ENCODE measurements around the gene SEC23IP. TPM values are rescaled to one million over a fixed set of nuclear protein-coding genes. Genes with fewer than 3 reads are reported as not detected.
A peak's percentile ranks its signal among the peaks of the same experiment; 100 is the strongest.

SEC23IP gene
- total and polyA plus RNA-seq, 8 donors = 5.5 to 32.8 (median 18.5) TPM

DNA sequence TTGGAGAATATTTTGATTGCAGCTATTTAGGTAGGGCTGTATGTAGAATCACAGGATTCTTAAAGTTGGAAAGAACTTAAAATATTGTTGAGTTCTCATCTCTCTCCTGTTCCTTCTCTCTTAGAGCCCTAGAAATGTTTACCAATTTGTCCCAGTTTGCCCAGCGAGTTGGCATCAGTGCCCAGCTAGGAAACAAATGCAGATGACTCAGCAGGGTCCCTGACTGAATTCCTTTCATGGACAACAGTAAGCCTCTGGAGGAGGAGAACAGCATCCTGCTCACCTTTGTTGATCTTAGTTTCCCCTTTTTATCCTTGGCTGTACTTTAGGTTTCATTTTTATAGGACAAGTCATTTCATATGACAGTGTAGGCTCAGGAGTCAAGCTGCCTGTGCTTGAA is 89.3 kb downstream of the SEC23IP start:
- ATAC-seq (peak in 3 of 4 donors; percentile 32 to 51 (median 41)), DNase-seq (no peak), FAIRE-seq (no peak)
- Histone ChIP-seq H3K9me3 (no peaks in the 10 kb centered on the region), H3K27ac (no peak overlapping the region), H3K4me1 (no peaks in the 10 kb centered on the region), H3K27me3 (no peaks in the 10 kb centered on the region), H3K4me3 (no peak overlapping the region), H3K36me3 (no peaks in the 10 kb centered on the region)
- WGBS, 2 donors = 30 to 33% methylated on average over 1 of the region's 1 CpG
- TF ChIP-seq, protein P1, sequence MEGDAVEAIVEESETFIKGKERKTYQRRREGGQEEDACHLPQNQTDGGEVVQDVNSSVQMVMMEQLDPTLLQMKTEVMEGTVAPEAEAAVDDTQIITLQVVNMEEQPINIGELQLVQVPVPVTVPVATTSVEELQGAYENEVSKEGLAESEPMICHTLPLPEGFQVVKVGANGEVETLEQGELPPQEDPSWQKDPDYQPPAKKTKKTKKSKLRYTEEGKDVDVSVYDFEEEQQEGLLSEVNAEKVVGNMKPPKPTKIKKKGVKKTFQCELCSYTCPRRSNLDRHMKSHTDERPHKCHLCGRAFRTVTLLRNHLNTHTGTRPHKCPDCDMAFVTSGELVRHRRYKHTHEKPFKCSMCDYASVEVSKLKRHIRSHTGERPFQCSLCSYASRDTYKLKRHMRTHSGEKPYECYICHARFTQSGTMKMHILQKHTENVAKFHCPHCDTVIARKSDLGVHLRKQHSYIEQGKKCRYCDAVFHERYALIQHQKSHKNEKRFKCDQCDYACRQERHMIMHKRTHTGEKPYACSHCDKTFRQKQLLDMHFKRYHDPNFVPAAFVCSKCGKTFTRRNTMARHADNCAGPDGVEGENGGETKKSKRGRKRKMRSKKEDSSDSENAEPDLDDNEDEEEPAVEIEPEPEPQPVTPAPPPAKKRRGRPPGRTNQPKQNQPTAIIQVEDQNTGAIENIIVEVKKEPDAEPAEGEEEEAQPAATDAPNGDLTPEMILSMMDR (IDR thresholded peaks at IDR 0.05) = no peak
- intact Hi-C loops (cut with DNase I) = no loop called here

DNA sequence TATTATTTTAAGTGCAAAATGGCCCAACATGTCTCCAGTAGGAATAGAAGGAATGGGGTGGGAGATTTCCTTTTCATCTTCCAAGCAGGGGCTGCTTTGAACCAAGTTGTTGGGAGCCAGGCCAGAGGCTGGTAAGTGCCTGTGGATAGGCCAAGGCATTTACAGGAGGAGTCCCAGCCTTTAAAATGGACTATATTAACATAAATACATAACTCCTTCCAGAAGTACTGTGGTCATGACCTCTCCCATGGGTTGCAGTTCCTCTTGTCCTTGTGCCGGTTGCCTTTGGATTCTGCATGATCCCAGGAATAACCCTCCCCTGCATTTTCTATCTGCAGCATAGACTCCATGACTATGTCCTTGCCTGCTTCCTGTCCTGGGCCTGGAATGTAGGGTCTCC is 95.8 kb downstream of the SEC23IP start:
- WGBS, 2 donors = 89 to 92% methylated on average over 1 of the region's 1 CpG
- DNase-seq = no peak
- no peak for FAIRE-seq

DNA sequence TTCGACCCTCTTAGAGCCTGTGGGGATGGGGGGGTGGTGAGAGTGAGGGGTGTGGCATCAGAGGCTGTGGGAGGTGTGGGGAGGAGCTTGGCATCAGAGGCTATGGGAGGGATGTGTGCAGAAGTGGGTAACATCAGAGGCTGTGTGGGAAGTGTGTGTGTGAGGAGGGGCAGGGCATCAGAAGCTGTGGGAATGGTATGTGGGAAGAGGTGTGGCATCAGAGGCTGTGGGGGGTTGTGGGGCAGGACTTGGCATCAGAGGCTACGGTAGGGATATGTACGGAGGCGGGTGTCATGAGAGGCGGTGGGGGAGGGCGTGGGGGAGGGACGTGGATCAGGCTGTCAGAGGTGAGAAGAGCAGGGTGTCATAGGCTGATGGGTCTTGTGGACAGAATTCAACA is 97.4 kb downstream of the SEC23IP start:
- no peaks in the 10 kb centered on the region for H3K36me3 ChIP-seq
- no peaks in the 10 kb centered on the region for H3K9me3 ChIP-seq
- 53 to 60% methylated on average over 7 of the region's 7 CpGs for WGBS, 2 donors
- TF ChIP-seq, protein P1 (IDR thresholded peaks at IDR 0.05) = no peak
- no peaks in the 10 kb centered on the region for H3K4me1 ChIP-seq
- DNase-seq (no peak), FAIRE-seq (no peak), ATAC-seq (no peak)
- H3K27ac ChIP-seq = no peak overlapping the region
- H3K27me3 ChIP-seq = no peaks in the 10 kb centered on the region
- intact Hi-C loops (cut with DNase I) = no loop called here
- H3K4me3 ChIP-seq = no peak overlapping the region

More for the DNA sequence above, 95.8 kb downstream of the SEC23IP start:
- no peak overlapping the region for H3K4me3 ChIP-seq
- H3K4me1 ChIP-seq = no peaks in the 10 kb centered on the region
- H3K27ac ChIP-seq = no peak overlapping the region
- TF ChIP-seq, protein P1 (IDR thresholded peaks at IDR 0.05) = no peak
- intact Hi-C loops (cut with DNase I) = no loop called here
- no peaks in the 10 kb centered on the region for H3K36me3 ChIP-seq
- ATAC-seq = no peak
- no peaks in the 10 kb centered on the region for H3K27me3 ChIP-seq
- H3K9me3 ChIP-seq = no peaks in the 10 kb centered on the region

DNA sequence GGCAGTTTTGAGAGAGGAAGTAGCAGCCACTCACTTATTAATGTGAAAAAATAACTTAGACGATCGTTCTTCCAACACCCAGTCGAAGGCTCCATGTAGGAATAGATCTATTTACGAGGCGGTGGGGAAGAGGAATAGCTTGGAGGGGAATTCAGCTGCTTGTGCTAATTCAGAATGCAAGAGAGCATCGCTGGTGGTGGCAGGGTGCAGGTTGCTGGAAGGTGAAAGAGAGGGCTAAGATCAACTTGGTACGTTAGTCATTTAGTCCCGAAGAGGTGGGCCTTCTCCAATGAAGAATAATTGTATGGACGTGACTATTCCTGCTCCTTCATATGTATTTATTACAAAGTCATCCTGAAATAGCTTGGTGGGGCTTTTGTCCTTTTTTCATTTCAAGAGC is 98.5 kb downstream of the SEC23IP start:
- ATAC-seq (no peak), DNase-seq (no peak), FAIRE-seq (no peak)
- H3K4me3 ChIP-seq = no peak overlapping the region
- TF ChIP-seq, protein P1 (IDR thresholded peaks at IDR 0.05) = no peak
- H3K9me3 ChIP-seq = no peaks in the 10 kb centered on the region
- 55 to 62% methylated on average over 9 of the region's 9 CpGs for WGBS, 2 donors
- intact Hi-C loops (cut with DNase I) = no loop called here
- H3K27me3 ChIP-seq = no peaks in the 10 kb centered on the region
- no peak overlapping the region for H3K27ac ChIP-seq
- H3K36me3 ChIP-seq = no peaks in the 10 kb centered on the region
- H3K4me1 ChIP-seq = no peaks in the 10 kb centered on the region

DNA sequence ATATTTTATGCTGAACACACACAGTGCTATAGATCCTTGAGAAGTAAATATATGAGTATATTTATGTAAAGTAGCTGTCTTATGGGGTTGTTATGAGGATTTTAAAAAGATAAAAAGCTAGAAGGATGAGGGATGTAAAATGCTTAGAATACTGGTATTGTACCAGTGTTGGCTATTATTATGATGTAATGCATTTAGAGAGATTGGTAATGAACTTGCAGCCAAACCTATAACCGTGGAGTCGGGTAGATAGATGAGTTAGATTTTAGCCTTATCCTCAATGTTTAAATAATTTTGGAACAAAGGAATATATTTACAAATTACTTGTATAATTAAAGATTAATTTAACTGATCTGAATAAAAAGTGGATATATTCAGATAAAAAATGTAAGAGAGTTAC is 99.3 kb downstream of the SEC23IP start:
- no peak overlapping the region for H3K27ac ChIP-seq
- DNase-seq (no peak), FAIRE-seq (no peak), ATAC-seq (no peak)
- H3K4me1 ChIP-seq = no peaks in the 10 kb centered on the region
- no peaks in the 10 kb centered on the region for H3K9me3 ChIP-seq
- no peak overlapping the region for H3K4me3 ChIP-seq
- TF ChIP-seq, protein P1 (IDR thresholded peaks at IDR 0.05) = no peak
- H3K36me3 ChIP-seq = no peaks in the 10 kb centered on the region
- 84 to 94% methylated on average over 2 of the region's 2 CpGs for WGBS, 2 donors
- intact Hi-C loops (cut with DNase I) = no loop called here
- no peaks in the 10 kb centered on the region for H3K27me3 ChIP-seq

Small RNA genes within 50 kb of the gene (microRNA-seq; reads per million reads assigned to microRNA genes)
- 0 to 0.29 reads per million in 2 donors for gene MIR4682

Other genes starting within 250 kb of the SEC23IP start
- 10 to 100 TPM in 2 of 6 donors, 1 to 10 TPM in 4; 6.4 to 13.4 (median 8.3) TPM for gene BAG3, start 241.3 kb upstream of the SEC23IP start, total RNA-seq
- 10 to 100 TPM in 1 of 2 donors, 1 to 10 TPM in 1; 8.4 to 16.8 TPM for gene BAG3, start 241.3 kb upstream of the SEC23IP start, polyA plus RNA-seq
- gene INPP5F, start 166.7 kb upstream of the SEC23IP start, total RNA-seq = 1 to 10 TPM; 4.3 to 7.1 (median 4.7) TPM
- gene INPP5F, start 166.7 kb upstream of the SEC23IP start, polyA plus RNA-seq = 10 to 100 TPM in 1 of 2 donors, 1 to 10 TPM in 1; 4.4 to 13.6 TPM
- gene MCMBP, start 19.9 kb upstream of the SEC23IP start, total RNA-seq = 10 to 100 TPM; 13.6 to 22.8 (median 16.4) TPM
- gene MCMBP, start 19.9 kb upstream of the SEC23IP start, polyA plus RNA-seq = 10 to 100 TPM in 1 of 2 donors, 1 to 10 TPM in 1; 7.5 to 14.4 TPM